Ascending aorta (tissue), 2 donors: ENCODE data around the gene RSRC1. TPM values are rescaled to one million over a fixed set of nuclear protein-coding genes. Genes with fewer than 3 reads are reported as not detected.

Experiments
- DNase-seq, 2 donors: peaks; one replicate each; pipeline ENCODE4 v3.0.0-alpha.2; 2019; ENCODE audit warnings: low spot score in 2 of 2
- H3K27ac ChIP-seq, 2 donors: fragments of 200-600 bp; sonication (generic); one replicate each; pipeline ENCODE4 v1.5.1; 2016 to 2017; ENCODE audit warnings: mild to moderate bottlenecking in 1 of 2
- H3K27me3 ChIP-seq: fragments of 200-600 bp; sonication (generic); one replicate; pipeline ENCODE4 v1.5.1; 2017
- H3K36me3 ChIP-seq, 2 donors: fragments of 200-600 bp; sonication (generic); one replicate each; pipeline ENCODE4 v1.5.1; 2016
- H3K4me1 ChIP-seq, 2 donors: fragments of 200-600 bp; sonication (generic); one replicate each; pipeline ENCODE4 v1.5.1; 2016 to 2017; ENCODE audit warnings: mild to moderate bottlenecking in 1 of 2
- H3K4me3 ChIP-seq, 2 donors: fragments of 200-600 bp; sonication (generic); one replicate each; pipeline ENCODE4 v1.5.1; 2016 to 2017; ENCODE audit warnings: mild to moderate bottlenecking in 1 of 2
- H3K9me3 ChIP-seq, 2 donors: fragments of 200-600 bp; sonication (generic); one replicate each; pipeline ENCODE4 v1.5.1; 2016
- intact Hi-C: fragments of 100-400 bp; cut with DNase I; formaldehyde crosslinking; loops from one replicate; pipeline ENCODE4 v1.15.1; 2023
- total RNA-seq: library from RNA; depleted of rRNA; stranded (reverse); fragments of >200 nt; gene quantifications from one replicate; pipeline ENCODE4 v1.1.0, GENCODE V29; 2016
- TF ChIP-seq, protein P1 (sequence below), 3 experiments: fragments of 200-600 bp in 2 of 3; fragments of 450-650 bp in 1 of 3; sonication (generic) in 2 of 3; IDR thresholded peaks; one replicate each; pipeline ENCODE4 v1.5.1; 2016 to 2019; ENCODE audit warnings: antibody characterized with exemption in 3 of 3, mild to moderate bottlenecking in 1 of 3, moderate library complexity in 1 of 3

The RSRC1 gene
- total RNA-seq, 1 donor from 2014 or later, result 28.0 TPM

DNA sequence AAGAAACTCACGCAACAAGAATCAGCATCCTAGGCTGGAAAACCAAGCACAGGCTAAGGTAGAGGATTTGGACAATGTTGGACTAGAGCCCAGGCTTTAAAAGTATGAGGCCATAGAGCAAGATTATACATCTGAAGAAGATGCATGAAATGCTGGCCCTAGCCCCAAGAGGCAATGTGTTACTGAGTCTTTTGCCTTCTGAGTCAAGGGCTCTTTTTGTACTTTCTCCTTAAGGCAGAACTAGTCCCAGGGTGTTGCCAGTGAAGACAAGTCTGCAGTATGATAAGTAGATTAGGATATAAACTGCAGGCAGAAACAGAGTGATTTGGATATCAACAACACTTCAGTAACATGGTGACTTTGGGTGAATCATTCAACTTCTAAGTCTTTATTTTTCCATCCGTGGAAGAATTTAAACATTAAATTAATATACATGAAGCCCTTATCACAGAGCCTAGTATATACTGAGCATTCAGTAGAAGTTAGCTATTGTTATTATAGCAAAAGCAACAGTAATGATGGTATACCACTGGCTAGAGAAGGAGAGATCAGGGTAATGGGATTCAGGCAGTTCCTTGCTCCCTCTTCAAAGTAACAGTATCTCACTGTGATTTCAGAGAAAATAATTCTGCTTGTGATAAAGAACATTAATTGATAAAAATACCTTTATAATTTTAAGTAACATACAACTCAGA lies 361.2 kb downstream of the RSRC1 start:
- DNase-seq, result no peak
- no peak overlapping the region for H3K4me3 ChIP-seq
- TF ChIP-seq, protein P1, sequence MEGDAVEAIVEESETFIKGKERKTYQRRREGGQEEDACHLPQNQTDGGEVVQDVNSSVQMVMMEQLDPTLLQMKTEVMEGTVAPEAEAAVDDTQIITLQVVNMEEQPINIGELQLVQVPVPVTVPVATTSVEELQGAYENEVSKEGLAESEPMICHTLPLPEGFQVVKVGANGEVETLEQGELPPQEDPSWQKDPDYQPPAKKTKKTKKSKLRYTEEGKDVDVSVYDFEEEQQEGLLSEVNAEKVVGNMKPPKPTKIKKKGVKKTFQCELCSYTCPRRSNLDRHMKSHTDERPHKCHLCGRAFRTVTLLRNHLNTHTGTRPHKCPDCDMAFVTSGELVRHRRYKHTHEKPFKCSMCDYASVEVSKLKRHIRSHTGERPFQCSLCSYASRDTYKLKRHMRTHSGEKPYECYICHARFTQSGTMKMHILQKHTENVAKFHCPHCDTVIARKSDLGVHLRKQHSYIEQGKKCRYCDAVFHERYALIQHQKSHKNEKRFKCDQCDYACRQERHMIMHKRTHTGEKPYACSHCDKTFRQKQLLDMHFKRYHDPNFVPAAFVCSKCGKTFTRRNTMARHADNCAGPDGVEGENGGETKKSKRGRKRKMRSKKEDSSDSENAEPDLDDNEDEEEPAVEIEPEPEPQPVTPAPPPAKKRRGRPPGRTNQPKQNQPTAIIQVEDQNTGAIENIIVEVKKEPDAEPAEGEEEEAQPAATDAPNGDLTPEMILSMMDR (IDR thresholded peaks at IDR 0.05), result no peak
- H3K9me3 ChIP-seq, result no peaks in the 10 kb centered on the region
- no peak overlapping the region for H3K27ac ChIP-seq
- no peaks in the 10 kb centered on the region for H3K4me1 ChIP-seq
- H3K27me3 ChIP-seq, result no peaks in the 10 kb centered on the region
- H3K36me3 ChIP-seq, result no peaks in the 10 kb centered on the region
- intact Hi-C loops, result no loop called here

DNA sequence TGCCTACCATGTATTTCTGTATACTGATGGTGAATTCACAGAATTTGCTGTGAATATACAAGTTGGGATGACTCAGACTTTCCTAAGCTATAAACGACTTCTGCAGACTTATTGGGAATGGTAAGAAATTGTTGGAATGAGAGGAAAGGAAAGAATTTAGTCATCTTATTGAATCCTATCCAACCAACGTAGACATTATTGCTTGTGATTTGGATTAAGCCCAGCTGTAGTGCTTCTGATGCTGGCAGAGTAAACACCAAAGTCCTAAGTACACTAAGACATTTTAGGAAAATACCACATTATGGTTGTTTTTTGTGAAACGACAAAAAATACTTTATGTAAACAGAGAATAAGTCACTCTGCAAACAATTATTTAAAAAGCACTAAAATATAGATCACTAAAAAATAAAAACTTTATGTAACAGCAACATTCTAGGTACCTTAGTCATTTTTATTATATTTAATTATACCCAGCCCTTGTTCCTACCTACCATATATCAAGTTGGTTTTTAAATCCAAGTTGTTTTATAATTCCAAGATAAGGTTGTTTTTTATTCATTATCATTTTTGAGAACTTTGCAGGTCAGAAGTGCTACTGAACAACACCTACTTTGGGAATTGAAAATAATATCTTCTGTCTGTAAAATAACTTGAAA lies 361.9 kb downstream of the RSRC1 start:
- Histone ChIP-seq H3K4me3 (no peak overlapping the region), H3K27ac (no peak overlapping the region), H3K27me3 (no peaks in the 10 kb centered on the region), H3K9me3 (no peaks in the 10 kb centered on the region), H3K36me3 (no peaks in the 10 kb centered on the region), H3K4me1 (no peaks in the 10 kb centered on the region)
- TF ChIP-seq, protein P1 (IDR thresholded peaks at IDR 0.05), result no peak
- intact Hi-C loops, result no loop called here
- DNase-seq, result no peak

DNA sequence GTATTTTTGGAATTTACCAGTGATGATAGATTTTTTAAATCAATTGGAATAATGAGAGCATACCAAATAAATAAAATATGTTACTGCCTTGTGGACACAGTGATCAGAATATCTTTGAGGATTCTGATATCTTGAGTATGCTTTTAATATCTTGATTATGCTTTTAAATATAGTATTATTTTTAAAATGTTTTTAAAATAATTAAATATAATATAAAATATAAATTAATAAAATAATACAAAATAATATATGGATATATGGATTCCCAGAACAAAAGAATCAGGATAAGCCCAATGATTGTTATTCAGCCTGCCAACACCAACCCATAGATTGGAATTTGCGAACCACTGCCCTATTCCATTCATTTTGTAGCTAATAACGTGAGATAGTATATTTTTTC lies 369.2 kb downstream of the RSRC1 start:
- Histone ChIP-seq H3K27ac (no peak overlapping the region), H3K36me3 (no peaks in the 10 kb centered on the region), H3K4me3 (no peak overlapping the region), H3K4me1 (no peaks in the 10 kb centered on the region), H3K27me3 (no peaks in the 10 kb centered on the region), H3K9me3 (no peaks in the 10 kb centered on the region)
- DNase-seq, result no peak
- TF ChIP-seq, protein P1 (IDR thresholded peaks at IDR 0.05), result no peak
- intact Hi-C loops, result no loop called here

DNA sequence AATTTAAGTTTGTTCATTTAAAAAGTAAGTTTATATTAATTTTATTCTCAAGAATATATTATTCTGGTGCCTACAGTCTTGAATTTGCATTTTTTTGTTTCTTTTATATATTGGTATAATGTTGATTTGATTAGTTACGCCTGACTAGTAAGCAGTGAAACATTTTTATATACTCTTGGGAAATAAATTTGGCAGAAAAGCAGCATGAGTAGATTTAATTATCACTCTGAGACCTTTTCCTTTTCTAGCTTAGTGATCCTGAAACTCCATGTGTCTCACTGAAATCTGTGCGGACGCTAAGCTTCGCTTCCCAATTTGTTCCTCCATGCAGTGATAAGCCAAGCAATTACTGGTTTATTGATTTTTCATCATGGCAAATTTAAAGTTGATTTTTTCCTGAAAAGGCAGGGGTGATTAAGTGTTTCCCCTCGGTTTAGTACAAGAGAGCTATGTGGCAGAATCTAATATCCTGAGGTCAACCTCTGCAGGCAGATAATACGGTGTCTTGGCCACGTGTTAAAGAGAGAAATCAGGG lies 373.9 kb downstream of the RSRC1 start:
- no peak overlapping the region for H3K27ac ChIP-seq
- no peak overlapping the region for H3K4me3 ChIP-seq
- H3K4me1 ChIP-seq, result no peaks in the 10 kb centered on the region
- no peaks in the 10 kb centered on the region for H3K36me3 ChIP-seq
- intact Hi-C loops, result no loop called here
- H3K27me3 ChIP-seq, result no peaks in the 10 kb centered on the region
- no peak for DNase-seq
- no peaks in the 10 kb centered on the region for H3K9me3 ChIP-seq
- TF ChIP-seq, protein P1 (IDR thresholded peaks at IDR 0.05), result no peak

DNA sequence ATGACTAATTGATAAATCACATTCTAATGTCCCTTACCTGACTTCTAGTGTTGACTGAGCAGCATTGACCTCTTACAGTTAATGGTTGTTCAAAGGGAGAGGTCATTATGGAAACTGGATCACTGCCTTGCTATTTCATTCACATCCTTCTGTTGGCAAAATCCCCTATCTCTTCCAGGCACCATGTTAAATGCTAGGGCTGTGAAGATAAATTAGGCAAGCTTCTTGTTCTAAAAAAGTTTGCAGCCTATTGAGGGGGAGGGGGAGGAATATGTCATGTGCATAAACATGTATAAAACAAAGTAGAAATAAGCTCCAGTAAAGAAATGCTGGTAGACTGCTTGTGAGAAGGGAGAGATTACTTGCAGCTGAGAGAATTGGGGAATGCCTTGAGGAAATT lies 376.3 kb downstream of the RSRC1 start:
- H3K9me3 ChIP-seq, result no peaks in the 10 kb centered on the region
- H3K36me3 ChIP-seq, result no peaks in the 10 kb centered on the region
- no peak overlapping the region for H3K4me3 ChIP-seq
- TF ChIP-seq, protein P1 (IDR thresholded peaks at IDR 0.05), result no peak
- intact Hi-C loops, result no loop called here
- H3K27me3 ChIP-seq, result no peaks in the 10 kb centered on the region
- no peak for DNase-seq
- no peaks in the 10 kb centered on the region for H3K4me1 ChIP-seq
- no peak overlapping the region for H3K27ac ChIP-seq
